HG03025 (cell line): ENCODE data around the gene PRM2.
"Not testable (repeated sequence)": the region's sequence is repeated elsewhere in the genome, so short reads cannot be mapped to it uniquely, and the experiment has no call there.

Source experiments
- ATAC-seq: cut with Tn5 transposase; IDR thresholded peaks from one replicate; pipeline ENCODE4 v1.9.1; 2021; ENCODE audit warnings: mild to moderate bottlenecking, moderate library complexity; ENCODE audit not compliant: unreplicated experiment, low FRiP score

The PRM2 gene

GRCh38 chr16:11307639-11308492, 31.6 kb upstream of the PRM2 start:
- ATAC-seq: no peak

- no peak for ATAC-seq
Observed at GRCh38 chr16:11306997-11307638, 30.8 kb upstream of the PRM2 start.

GRCh38 chr16:11306381-11306780, 30.1 kb upstream of the PRM2 start:
- ATAC-seq: no peak

- ATAC-seq: no peak
Observed at GRCh38 chr16:11303405-11304138, 27.3 kb upstream of the PRM2 start.

GRCh38 chr16:11302977-11303376, 26.7 kb upstream of the PRM2 start:
- ATAC-seq: no peak

- ATAC-seq: no peak
Observed at GRCh38 chr16:11301645-11302501, 25.6 kb upstream of the PRM2 start.

- no peak for ATAC-seq
Observed at GRCh38 chr16:11300560-11300892, 24.2 kb upstream of the PRM2 start.

- ATAC-seq: no peak
Observed at GRCh38 chr16:11299865-11300559, 23.7 kb upstream of the PRM2 start.

GRCh38 chr16:11298950-11299547, 22.8 kb upstream of the PRM2 start:
- ATAC-seq: not testable (repeated sequence)

GRCh38 chr16:11298143-11298900, 22.0 kb upstream of the PRM2 start:
- no peak for ATAC-seq

- ATAC-seq: peak; percentile 56
Observed at GRCh38 chr16:11297492-11298142, 21.3 kb upstream of the PRM2 start.

- ATAC-seq: no peak
Observed at GRCh38 chr16:11296706-11297491, 20.6 kb upstream of the PRM2 start.

GRCh38 chr16:11296351-11296705, 20.0 kb upstream of the PRM2 start:
- no peak for ATAC-seq

GRCh38 chr16:11295672-11296071, 19.4 kb upstream of the PRM2 start:
- no peak for ATAC-seq

- ATAC-seq: no peak
Observed at GRCh38 chr16:11292076-11292748, 15.9 kb upstream of the PRM2 start.

GRCh38 chr16:11291091-11291703, 14.9 kb upstream of the PRM2 start:
- ATAC-seq: no peak
